GM12801 (cell line): ENCODE measurements around the gene PTTG1IP.

Experiments used
- TF ChIP-seq, protein P1 (sequence below): IDR thresholded peaks from one replicate; pipeline ENCODE4 v1.5.1; 2011; ENCODE audit warnings: control low read depth; ENCODE audit not compliant: insufficient read length; ENCODE audit errors: extremely low read depth

Gene PTTG1IP

DNA sequence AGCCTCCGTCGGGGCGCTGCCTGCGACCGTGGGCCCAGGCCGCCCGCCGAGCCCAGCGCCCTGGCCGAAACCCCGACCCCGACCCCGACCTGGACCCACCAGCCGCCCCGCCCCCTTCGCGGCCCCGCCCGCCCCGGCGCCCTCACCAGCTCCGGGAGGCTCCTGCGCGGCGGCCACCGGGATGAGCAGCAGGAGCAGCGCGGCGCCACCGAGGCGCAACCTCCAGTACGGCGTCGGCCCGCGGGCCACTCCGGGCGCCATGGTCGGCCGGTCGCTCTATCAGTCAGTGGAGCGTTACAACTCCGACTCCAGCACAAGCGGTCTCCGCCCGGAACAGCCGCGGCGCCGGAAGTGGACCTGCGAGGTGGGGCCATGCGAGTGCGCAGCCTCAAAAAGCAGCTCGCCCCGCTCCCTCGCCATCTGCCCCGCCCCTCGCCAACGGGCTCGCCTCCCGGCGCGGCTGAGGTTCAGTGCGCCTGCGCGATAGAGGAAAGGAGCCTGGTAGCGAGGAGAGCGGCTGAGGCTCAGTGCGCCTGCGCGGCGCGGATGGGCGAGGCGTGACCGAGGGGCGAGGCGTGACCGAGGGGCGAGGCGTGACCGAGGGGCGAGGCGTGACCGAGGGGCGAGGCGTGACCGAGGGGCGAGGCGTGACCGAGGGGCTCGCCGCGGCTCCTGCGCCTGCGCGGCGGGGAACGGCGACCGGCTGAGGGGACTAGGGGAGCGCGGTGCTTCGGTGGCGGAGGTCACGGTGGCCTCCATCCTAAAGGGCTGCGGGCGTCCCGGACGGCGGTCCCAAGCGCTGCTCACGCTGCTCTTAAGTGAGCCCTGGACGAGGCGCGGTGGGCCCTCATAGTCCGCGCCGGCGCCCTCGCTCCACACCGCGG is at the start of gene PTTG1IP:
Gene PTTG1IP (minus strand): TSS at position 335 of the 884 bp plus-strand sequence. CDS start 74 bp downstream, at position 261.
- TF ChIP-seq, protein P1, sequence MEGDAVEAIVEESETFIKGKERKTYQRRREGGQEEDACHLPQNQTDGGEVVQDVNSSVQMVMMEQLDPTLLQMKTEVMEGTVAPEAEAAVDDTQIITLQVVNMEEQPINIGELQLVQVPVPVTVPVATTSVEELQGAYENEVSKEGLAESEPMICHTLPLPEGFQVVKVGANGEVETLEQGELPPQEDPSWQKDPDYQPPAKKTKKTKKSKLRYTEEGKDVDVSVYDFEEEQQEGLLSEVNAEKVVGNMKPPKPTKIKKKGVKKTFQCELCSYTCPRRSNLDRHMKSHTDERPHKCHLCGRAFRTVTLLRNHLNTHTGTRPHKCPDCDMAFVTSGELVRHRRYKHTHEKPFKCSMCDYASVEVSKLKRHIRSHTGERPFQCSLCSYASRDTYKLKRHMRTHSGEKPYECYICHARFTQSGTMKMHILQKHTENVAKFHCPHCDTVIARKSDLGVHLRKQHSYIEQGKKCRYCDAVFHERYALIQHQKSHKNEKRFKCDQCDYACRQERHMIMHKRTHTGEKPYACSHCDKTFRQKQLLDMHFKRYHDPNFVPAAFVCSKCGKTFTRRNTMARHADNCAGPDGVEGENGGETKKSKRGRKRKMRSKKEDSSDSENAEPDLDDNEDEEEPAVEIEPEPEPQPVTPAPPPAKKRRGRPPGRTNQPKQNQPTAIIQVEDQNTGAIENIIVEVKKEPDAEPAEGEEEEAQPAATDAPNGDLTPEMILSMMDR: no peak

GRCh38 chr21:44921928-44922327 is 48.4 kb upstream of the PTTG1IP start:
- TF ChIP-seq, protein P1: no peak

- TF ChIP-seq, protein P1: no peak
These were observed 47.5 kb upstream of the PTTG1IP start, which contains the start of gene ITGB2 for GRCh38 chr21:44920694-44921604. Gene ITGB2, minus strand, starts transcription at chr21:44920899. Its CDS starts 10,117 bp downstream, at chr21:44910782.

DNA sequence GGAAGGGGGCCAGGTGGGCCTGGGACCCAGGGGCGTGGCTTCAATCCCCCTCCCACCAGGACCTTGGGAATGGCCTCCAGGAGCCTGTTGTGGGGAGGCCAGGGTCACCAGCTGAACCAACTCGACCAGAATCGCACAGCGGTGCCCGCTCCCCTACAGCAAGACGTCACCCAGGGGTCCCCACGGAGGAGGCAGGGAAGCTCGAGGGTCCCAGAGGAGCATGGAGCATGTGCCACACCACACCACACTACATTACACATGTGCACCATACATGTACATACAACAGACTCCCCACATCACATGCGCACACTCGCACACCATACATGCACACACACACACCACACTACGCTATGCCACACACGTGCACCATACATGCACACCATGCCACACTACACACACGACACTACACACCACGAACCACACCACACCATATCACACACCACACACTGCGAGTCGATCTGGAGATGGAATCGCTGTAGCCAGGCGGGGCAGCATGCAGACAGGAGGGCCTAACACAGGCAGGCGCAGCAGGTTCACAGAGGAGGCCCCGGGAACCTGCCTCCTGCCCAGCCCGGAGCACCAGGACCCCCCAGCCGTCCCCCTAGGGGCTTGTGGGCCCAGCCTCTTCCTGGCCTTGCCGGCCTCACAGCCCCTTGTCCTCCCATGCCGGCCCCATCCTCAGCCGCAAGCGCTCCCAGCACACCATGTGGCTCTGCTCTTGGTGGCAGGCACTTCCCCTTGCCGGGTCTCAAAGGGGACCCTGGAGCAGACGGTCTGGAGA is 46.6 kb upstream of the PTTG1IP start:
- TF ChIP-seq, protein P1: no peak

- TF ChIP-seq, protein P1: no peak
These were observed 45.8 kb upstream of the PTTG1IP start for GRCh38 chr21:44919111-44919912.

- TF ChIP-seq, protein P1: no peak
These were observed 45.1 kb upstream of the PTTG1IP start for GRCh38 chr21:44918581-44919033.
